ENCODE data around the gene SLC25A24. TPM values are rescaled to one million over a fixed set of nuclear protein-coding genes. Genes with fewer than 3 reads are reported as not detected.
"Not testable (repeated sequence)": the region's sequence is repeated elsewhere in the genome, so short reads cannot be mapped to it uniquely, and the experiment has no call there.

The SLC25A24 gene
- total RNA-seq, 4 donors from 2014 or later: 11.8 to 35.7 (median 28.8) TPM

GRCh38 chr1:108152782-108153222, 47.3 kb downstream of the SLC25A24 start:
- 63 to 88% methylated on average over 1 of the region's 1 CpG for WGBS, 2 donors
- H3K27me3 ChIP-seq: no peaks in the 10 kb centered on the region
- TF ChIP-seq POLR2A (IDR thresholded peaks at IDR 0.05): no peak
- TF ChIP-seq, protein P1, sequence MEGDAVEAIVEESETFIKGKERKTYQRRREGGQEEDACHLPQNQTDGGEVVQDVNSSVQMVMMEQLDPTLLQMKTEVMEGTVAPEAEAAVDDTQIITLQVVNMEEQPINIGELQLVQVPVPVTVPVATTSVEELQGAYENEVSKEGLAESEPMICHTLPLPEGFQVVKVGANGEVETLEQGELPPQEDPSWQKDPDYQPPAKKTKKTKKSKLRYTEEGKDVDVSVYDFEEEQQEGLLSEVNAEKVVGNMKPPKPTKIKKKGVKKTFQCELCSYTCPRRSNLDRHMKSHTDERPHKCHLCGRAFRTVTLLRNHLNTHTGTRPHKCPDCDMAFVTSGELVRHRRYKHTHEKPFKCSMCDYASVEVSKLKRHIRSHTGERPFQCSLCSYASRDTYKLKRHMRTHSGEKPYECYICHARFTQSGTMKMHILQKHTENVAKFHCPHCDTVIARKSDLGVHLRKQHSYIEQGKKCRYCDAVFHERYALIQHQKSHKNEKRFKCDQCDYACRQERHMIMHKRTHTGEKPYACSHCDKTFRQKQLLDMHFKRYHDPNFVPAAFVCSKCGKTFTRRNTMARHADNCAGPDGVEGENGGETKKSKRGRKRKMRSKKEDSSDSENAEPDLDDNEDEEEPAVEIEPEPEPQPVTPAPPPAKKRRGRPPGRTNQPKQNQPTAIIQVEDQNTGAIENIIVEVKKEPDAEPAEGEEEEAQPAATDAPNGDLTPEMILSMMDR (IDR thresholded peaks at IDR 0.05): no peak
- no peaks in the 10 kb centered on the region for H3K4me1 ChIP-seq
- no peak overlapping the region for H3K4me3 ChIP-seq
- intact Hi-C loops (cut with DNase I): no loop called here
- peaks cover 2 to 97% (median 6%) of the 10 kb centered on the region in 3 donors for H3K36me3 ChIP-seq
- no peak overlapping the region for H3K27ac ChIP-seq
- no peak for DNase-seq
- H3K9me3 ChIP-seq: no peaks in the 10 kb centered on the region

GRCh38 chr1:108151548-108151947, 48.6 kb downstream of the SLC25A24 start:
- H3K4me1 ChIP-seq: no peaks in the 10 kb centered on the region
- TF ChIP-seq POLR2A (IDR thresholded peaks at IDR 0.05): no peak
- TF ChIP-seq, protein P1 (IDR thresholded peaks at IDR 0.05): no peak
- DNase-seq: no peak
- H3K27ac ChIP-seq: no peak overlapping the region
- peaks cover 6 to 97% (median 6%) of the 10 kb centered on the region in 3 donors for H3K36me3 ChIP-seq
- H3K27me3 ChIP-seq: no peaks in the 10 kb centered on the region
- H3K9me3 ChIP-seq: no peaks in the 10 kb centered on the region
- H3K4me3 ChIP-seq: no peak overlapping the region
- 90 to 97% methylated on average over 1 of the region's 1 CpG for WGBS, 2 donors
- intact Hi-C loops (cut with DNase I): no loop called here

- no peaks in the 10 kb centered on the region for H3K4me1 ChIP-seq
- peaks cover 6 to 94% (median 6%) of the 10 kb centered on the region in 3 donors for H3K36me3 ChIP-seq
- no peaks in the 10 kb centered on the region for H3K9me3 ChIP-seq
- no peak for TF ChIP-seq POLR2A (IDR thresholded peaks at IDR 0.05)
- TF ChIP-seq, protein P1 (IDR thresholded peaks at IDR 0.05): no peak
- no peaks in the 10 kb centered on the region for H3K27me3 ChIP-seq
- no peak for DNase-seq
- intact Hi-C loops (cut with DNase I): no loop called here
- H3K4me3 ChIP-seq: no peak overlapping the region
- H3K27ac ChIP-seq: no peak overlapping the region
- WGBS, 2 donors: 57 to 69% methylated on average over 3 of the region's 3 CpGs
Measured at GRCh38 chr1:108149796-108150467, 50.2 kb downstream of the SLC25A24 start.

GRCh38 chr1:108144569-108144968, 55.6 kb downstream of the SLC25A24 start:
- H3K36me3 ChIP-seq: peaks cover 0 to 55% (median 6%) of the 10 kb centered on the region in 3 donors
- intact Hi-C loops (cut with DNase I); H3K9me3 ChIP-seq; H3K4me1 ChIP-seq; H3K27me3 ChIP-seq; H3K4me3 ChIP-seq; DNase-seq; H3K27ac ChIP-seq: not testable (repeated sequence)
- whole genome bisulfite sequencing, 2 donors: 79 to 92% methylated on average over 1 of the region's 1 CpG

GRCh38 chr1:108142773-108143394, 57.3 kb downstream of the SLC25A24 start:
- peaks cover 0 to 10% (median 0%) of the 10 kb centered on the region in 3 donors for H3K4me1 ChIP-seq
- no peaks in the 10 kb centered on the region for H3K9me3 ChIP-seq
- H3K27ac ChIP-seq: no peak overlapping the region
- TF ChIP-seq, protein P1 (IDR thresholded peaks at IDR 0.05): no peak
- no peak for TF ChIP-seq POLR2A (IDR thresholded peaks at IDR 0.05)
- H3K4me3 ChIP-seq: no peak overlapping the region
- H3K36me3 ChIP-seq: peaks cover 8 to 55% (median 8%) of the 10 kb centered on the region in 3 donors
- intact Hi-C loops (cut with DNase I): no loop called here
- DNase-seq: no peak
- WGBS, 2 donors: 69 to 72% methylated on average over 6 of the region's 6 CpGs
- H3K27me3 ChIP-seq: no peaks in the 10 kb centered on the region
